HG02852 (cell line): Measurements from ENCODE around the gene VPS11.

ENCODE experiments used
- ATAC-seq: cut with Tn5 transposase; IDR thresholded peaks from one replicate; pipeline ENCODE4 v1.9.1; 2021; ENCODE audit warnings: mild to moderate bottlenecking, moderate library complexity; ENCODE audit not compliant: unreplicated experiment

VPS11 gene

DNA sequence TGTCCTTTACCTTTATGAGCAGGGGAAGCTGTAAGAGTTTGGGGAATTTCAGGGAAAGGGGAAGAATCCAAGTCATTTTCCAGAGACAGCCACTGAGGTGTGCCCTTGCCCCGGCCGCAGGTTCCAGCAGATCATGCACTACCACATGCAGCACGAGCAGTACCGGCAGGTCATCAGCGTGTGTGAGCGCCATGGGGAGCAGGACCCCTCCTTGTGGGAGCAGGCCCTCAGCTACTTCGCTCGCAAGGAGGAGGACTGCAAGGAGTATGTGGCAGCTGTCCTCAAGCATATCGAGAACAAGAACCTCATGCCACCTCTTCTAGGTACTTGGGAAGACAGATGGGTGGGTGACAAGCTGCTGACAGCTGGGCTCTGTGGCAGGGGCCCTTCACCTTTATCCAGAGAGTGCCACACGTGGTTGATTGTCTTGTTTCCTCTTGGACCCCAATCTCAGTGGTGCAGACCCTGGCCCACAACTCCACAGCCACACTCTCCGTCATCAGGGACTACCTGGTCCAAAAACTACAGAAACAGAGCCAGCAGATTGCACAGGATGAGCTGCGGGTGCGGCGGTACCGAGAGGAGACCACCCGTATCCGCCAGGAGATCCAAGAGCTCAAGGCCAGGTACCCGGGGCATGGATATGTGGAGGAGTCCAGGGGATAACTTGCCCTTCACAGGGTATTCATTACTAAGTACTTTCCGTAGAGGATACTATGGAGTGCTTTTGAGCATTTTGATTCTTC, 11.2 kb downstream of the VPS11 start:
- no peak for ATAC-seq

DNA sequence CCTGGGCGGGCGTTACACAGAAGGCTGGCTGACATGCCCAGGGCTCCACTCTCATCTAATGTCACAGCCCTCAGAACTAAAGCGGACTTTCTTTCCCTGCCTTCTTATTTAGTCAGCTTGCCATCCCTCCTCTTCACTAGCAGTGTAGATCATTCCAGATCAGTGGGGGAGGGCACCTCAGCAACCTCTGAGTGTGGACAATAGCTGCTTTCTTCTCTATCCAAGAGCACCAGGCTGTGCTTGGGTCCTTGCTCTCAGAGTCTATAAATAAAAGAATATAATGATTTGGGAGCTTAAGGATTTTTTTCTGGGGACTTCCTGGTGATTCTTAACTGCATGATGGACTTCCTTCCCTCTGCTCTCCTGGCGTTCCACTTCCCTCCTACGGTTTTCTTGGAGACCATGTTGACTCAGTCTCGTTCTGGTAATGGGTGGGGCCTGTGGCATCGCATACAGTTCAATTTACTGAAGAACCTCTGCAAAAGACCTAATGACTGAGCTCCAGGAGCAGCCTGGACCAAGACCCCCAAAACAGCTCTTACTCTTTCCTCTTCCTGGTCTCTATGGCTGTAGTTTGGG, 14.2 kb downstream of the VPS11 start:
- no peak for ATAC-seq

DNA sequence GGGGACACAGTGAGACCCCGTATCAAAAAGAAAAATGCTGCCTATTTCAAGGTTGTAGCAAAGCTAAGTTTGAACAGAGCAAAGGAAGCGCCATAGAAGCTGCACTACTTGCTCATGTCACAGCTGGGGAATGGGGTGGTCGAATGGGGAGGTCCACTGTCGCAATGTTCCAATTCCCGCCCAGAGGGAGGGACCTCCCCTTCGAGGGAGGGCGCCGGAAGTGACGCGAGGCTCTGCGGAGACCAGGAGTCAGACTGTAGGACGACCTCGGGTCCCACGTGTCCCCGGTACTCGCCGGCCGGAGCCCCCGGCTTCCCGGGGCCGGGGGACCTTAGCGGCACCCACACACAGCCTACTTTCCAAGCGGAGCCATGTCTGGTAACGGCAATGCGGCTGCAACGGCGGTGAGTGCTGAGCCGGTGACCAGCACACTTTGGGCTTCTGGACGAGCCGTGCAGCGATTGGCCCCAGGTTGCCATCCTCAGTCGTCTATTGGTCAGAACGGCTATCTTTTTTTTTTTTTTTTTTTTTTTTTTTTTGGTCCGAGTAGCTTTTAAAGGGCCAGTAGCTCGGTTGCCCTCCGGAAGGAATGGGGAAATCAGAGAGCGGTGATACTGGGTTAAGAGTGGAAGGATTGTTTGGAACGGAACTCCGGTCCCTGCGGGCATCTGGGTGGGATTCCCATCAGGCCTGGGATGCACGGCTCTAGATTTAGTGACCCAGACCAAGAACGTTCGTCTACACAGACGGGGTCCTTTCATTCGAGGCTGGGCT, 17.2 kb downstream of the VPS11 start, which contains the start of gene HMBS:
Gene HMBS, plus strand, starts transcription at position 219 of the 774 bp plus-strand sequence. Its CDS starts 153 bp downstream, at position 372.
- ATAC-seq, result peak; percentile 91

DNA sequence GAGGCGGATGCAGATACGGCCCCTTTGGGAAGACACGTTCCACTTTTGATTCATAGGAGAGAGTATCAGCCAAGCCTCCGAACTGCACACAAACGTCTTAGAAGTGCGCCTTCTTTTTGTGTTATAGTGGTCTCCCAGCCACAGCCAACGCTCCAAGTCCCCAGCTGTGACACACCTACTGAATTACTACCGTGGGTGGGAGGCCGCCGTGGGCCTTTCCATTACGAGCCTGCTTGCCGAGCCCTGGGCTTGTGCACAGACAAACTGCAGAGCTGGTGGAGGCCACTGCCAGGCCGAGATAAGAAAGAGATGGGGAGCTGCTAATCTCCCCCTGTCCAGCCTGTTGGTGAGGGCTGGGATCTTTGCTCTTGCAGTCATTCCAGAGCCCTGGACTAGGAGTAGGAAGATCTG, 17.8 kb downstream of the VPS11 start:
- peak; percentile 14 for ATAC-seq

DNA sequence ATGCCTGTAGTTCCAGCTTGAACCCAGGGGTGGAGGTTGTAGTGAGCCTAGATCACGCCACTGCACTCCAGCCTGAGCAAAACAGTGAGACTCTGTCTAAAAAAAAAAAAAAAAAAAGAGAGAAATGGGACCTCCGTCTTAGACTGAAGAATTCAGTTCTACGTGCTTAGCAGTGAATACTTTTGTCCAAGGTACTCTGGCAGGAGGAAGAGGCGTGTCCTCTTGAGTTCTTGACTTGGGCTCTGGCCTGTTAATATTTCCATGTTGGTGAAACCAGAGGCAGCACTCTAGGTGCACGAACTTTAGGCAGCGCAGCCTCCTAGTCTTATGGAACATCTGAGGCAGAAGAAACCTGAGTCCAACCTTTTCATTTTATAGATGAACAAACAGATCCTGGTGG, 19.5 kb downstream of the VPS11 start:
- no peak for ATAC-seq

DNA sequence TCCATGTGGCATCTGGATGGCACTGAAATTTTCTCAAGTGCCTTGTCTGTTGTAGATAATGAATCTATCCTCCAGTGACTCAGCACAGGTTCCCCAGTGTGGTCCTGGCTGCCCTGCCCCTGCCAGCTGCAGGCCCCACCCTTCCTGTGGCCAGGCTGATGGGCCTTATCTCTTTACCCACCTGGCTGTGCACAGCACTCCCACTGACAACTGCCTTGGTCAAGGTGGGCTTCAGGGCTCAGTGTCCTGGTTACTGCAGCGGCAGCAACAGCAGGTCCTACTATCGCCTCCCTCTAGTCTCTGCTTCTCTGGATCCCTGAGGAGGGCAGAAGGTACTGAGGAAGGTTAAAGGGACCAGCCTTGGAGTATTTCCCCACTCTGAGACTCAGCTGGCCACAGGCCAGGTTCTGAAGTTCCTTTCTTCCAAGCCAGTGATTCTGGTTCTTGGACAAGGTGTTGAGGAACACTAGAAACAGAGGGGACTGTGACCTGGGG, 20.2 kb downstream of the VPS11 start:
- ATAC-seq, result no peak

DNA sequence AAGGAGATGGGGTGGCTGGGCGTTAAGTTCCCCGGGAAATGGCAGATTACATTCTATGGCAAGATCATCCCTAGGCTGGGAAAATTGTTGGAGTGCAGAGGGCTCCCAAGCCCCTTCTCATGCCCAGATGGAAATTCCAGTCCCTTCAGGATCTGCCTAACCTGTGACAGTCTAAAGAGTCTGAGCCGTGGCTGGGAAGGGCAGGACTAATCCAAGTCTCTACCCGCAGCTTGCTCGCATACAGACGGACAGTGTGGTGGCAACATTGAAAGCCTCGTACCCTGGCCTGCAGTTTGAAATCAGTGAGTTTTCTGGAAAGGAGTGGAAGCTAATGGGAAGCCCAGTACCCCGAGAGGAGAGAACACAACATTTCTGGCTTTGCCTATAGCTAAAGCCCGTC, 20.8 kb downstream of the VPS11 start:
- no peak for ATAC-seq

DNA sequence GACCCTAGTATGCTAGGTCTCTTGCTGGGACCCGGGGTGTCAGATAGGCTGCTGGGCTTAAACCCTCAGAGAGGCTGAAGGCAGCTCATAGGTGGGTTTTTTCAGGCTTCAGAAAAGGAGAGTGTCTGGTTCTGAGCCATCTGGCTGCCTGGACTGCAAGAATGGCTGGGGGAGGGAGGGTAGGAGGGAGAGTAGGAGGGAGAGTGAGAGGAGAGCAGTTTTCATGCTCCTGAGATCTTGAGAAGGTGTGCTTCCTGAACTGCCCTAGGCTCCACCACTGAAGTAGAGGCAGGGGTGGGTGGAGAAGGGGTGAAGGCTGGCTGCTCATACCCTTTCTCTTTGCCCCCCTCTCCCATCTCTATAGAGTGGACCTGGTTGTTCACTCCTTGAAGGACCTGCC, 21.7 kb downstream of the VPS11 start:
- no peak for ATAC-seq

DNA sequence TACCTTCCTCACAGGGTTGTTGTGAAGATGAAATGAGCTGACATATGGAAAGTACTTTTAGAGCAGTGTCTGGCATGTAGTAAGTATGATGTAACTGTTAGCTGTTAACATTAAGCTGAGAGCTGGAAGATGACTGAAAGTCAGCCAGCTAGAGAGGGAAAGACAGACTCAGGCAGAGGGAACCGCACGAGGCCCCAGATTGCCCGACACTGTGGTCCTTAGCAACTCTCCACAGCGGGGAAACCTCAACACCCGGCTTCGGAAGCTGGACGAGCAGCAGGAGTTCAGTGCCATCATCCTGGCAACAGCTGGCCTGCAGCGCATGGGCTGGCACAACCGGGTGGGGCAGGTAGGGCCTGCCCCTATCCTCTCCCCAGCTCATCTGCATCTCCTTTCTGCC, 23.6 kb downstream of the VPS11 start:
- ATAC-seq, result no peak

DNA sequence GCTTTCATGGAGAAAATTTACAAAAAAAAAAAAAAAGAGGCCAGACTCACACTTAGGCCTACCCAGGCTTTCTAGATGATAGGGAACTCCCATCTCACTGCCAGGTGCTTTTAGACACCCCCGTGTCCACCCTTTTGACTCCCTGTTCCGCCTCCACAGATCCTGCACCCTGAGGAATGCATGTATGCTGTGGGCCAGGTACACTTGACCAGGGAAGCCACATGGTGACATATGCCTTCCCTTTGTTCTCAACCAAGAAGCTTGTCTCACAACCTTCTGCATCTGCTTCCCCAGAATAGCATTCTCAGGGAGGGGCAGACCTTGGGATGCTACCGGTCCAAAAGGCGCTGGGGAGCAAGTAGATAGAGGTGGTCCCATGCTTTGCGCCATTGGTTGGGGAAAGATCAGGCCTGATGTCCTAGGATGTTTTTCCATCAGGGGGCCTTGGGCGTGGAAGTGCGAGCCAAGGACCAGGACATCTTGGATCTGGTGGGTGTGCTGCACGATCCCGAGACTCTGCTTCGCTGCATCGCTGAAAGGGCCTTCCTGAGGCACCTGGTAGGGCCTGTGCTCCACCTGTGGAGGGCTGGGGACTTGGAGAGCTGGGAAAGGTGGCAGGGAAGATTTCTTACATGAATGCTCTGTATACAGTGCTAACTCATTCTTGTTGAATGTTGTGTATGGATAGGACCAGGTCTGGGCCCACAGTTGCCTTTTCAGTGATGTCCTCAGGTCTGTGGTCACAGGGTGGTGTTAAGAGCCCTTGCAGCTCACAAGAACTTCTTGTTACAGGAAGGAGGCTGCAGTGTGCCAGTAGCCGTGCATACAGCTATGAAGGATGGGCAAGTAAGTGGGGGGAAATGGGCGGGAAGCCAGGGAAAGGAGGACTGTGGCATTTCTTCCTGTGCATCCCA, 24.6 kb downstream of the VPS11 start:
- ATAC-seq, result no peak

DNA sequence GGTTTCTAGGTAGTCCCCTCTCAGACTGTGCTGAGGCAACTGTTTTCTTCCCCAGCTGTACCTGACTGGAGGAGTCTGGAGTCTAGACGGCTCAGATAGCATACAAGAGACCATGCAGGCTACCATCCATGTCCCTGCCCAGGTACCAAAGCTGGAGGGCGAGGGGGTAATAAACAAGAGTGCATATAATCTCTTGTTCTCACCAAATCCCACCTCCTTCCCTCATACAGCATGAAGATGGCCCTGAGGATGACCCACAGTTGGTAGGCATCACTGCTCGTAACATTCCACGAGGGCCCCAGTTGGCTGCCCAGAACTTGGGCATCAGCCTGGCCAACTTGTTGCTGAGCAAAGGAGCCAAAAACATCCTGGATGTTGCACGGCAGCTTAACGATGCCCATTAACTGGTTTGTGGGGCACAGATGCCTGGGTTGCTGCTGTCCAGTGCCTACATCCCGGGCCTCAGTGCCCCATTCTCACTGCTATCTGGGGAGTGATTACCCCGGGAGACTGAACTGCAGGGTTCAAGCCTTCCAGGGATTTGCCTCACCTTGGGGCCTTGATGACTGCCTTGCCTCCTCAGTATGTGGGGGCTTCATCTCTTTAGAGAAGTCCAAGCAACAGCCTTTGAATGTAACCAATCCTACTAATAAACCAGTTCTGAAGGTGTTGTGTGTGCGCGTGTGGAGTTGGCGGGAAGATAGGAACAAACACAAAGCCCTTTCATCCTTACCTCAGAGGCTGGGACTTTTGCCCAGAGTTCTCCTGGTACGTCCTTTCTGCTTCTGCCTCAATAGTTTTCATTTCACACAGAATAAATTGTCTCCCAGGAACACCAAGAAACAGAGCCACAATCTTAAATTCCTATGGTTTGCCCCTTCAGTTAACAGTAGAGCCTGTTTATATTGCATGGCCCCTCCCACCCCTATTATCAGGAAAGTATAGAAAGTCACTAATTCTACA, 25.5 kb downstream of the VPS11 start:
- no peak for ATAC-seq

DNA sequence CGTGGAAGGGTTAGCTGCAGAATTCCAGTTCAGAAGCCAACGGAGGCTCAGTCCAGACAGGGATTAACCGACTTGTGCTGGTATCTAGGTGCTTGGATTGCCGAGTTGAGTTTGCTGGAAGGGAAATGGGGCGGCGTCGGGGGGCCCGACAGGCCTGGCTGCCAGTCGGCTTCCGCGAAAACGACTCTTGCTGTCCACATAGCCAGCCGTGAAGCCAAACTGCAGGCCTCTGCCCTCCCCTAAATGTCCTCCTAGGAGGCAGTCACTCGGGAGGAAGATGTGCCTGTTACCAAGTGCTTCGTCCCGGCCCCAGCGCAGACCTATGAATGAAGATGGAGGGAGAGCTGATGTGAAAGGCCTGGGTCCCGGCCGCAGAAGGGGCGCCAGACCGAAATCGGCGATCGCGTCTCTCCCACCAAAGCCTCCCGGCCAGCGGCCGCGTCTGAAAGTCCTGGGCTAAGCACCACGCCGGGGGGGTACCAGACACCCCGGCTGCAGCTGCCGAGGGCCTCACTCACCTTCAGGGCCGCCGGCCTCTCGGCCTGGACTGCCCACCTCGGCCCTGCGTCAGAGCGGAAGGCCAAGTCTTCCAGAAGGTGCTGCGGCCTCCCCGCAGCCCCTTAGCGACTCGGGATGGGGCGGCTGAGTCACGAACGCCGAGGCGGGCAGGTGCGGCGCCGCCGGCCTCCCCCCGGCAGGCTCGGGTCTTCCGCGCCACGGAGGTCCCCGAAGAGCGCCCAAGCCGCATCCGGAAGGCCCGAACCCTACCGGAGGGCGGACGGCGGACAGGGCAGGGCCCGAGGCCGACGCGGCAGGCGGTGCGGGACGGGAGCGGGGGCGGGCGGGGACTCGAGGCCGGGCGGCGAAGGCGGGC, 26.6 kb downstream of the VPS11 start:
- ATAC-seq, result peak; percentile 4

DNA sequence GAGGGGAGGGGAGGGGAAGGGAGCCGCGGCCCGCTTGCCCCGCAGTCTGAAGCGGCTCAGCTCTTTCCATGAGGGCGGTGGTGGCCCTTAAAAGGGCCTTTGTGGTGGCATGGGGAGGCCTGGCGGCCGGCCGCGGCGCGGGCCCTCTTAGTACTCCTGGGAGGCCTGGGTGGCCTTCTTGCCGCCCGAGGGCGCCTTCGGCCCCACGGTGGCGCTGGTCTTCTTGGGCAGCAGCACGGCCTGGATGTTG, 27.1 kb downstream of the VPS11 start:
- peak; percentile 37 for ATAC-seq

DNA sequence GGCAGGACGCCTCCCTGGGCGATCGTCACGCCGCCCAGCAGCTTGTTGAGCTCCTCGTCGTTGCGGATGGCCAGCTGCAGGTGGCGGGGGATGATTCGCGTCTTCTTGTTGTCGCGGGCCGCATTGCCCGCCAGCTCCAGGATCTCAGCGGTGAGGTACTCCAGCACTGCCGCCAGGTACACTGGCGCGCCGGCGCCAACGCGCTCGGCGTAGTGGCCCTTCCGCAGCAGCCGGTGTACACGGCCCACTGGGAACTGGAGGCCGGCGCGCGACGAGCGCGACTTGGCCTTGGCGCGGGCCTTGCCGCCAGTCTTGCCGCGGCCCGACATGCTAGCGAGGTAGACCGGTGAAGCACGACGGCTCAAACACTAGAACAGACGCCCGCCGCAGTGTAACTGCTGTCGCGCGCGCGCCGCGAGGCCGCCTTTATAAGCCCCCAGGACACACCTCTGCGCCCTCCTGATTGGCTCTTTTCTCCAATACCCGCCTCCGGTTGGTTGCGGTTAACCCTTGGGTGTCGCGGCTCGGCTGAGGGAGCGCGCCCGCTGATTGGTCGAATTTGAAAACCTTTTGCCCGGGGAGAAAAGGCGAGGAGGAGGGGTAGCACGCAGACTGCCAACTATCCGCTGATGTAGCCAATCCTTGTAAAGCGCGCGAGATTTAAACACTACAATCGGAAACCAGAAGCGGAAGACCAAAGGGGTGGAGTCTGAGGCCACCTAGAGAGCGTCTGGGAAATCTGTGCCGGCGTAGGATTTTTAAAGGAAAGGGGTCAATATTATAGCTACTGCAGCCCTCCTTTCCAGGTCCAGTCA, 27.7 kb downstream of the VPS11 start:
- ATAC-seq, result peak; percentile 84

DNA sequence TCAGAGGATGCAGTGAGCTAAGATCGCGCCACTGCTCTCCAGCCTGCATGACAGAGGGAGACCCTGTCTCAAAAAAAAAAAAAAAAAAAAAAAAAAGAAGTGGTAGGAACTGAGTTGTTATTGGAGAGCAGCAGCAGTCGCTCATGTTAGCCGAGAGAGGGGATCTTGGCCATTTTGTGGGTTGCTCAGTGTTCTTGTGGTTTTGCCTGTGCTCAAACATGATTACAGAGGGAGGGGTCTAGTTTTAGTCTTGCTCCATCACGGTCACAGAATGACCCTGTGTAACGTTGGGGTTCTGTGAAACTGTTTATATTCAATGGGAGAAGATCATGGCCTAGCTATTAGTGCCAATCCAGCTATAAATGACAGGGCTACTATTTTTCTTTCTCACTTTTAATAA, 32.1 kb downstream of the VPS11 start:
- no peak for ATAC-seq

DNA sequence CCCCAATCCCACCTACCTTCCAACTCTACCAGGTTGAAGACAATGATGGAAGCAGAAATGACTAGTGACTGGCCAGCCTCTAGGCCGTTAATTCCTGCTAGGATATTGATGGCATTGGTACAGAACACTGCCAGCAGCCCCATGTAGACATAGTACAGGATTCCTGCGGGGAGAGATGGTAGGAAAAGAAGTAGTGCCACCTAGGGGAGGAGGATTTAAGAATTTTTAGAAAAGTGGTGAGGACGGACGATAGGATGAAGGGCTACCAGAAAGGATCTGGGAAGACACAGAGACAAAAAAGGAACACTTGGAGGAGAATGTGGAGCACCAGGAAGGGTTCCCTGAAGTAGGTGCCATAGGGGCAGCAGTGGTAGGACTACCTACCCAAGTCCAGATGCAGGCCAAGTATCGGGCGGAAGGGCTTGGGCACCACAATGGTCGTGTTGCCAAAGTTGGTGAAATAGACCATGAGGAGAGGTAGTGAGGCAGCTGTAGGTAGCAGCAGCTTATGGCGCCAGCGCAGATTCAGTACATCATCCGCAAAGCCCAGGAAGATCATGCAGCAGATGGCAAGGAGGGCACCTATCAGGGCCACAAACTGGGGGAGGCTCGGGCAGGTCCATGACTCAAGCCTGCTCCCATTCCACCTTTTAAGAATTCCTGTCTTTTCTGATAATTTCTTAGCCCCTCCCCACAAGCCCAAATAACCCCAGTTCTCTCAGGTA, 32.8 kb downstream of the VPS11 start:
- ATAC-seq, result no peak

DNA sequence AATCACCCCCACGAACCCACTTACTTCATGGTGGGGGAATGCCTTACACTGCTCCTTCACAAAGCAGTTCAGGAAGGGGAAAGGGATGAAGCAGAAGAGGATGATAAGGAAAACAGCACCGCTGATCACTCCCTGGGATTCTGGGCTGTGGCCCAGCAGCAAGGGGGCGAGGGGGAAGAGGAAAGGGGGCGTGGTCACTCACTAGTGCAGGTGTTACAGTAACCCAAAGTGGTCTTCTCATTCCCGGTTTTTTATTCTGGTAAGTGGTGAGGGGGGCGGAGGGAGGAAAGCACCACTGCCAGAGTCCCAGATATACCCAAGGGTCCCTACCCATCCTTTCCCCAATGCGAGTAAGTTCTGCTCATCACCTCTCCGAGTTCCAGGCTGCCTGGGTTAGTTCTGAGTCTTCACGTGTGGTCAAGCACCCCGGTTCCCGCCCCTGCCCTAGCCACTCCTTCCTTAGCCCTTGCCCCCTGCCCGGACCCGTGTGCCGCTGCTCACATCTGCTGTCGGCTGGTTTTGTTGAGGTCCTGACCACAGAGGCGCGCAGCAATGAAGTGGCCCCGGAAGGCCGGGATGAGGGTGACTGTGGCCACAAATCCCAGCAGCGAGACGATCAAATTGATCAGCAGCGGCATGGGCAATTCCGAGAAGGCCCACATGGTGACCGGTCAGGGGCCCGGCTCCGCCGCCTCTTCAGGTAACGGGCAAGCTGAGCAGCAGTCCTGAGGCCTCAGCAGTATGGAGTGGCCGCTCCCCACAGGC, 33.6 kb downstream of the VPS11 start:
- ATAC-seq, result peak; percentile 17
